ENCODE data around the gene GAMT.

GAMT gene

GRCh38 chr19:1363599-1363998 is 37.7 kb downstream of the GAMT start:
- no peak for DNase-seq

DNA sequence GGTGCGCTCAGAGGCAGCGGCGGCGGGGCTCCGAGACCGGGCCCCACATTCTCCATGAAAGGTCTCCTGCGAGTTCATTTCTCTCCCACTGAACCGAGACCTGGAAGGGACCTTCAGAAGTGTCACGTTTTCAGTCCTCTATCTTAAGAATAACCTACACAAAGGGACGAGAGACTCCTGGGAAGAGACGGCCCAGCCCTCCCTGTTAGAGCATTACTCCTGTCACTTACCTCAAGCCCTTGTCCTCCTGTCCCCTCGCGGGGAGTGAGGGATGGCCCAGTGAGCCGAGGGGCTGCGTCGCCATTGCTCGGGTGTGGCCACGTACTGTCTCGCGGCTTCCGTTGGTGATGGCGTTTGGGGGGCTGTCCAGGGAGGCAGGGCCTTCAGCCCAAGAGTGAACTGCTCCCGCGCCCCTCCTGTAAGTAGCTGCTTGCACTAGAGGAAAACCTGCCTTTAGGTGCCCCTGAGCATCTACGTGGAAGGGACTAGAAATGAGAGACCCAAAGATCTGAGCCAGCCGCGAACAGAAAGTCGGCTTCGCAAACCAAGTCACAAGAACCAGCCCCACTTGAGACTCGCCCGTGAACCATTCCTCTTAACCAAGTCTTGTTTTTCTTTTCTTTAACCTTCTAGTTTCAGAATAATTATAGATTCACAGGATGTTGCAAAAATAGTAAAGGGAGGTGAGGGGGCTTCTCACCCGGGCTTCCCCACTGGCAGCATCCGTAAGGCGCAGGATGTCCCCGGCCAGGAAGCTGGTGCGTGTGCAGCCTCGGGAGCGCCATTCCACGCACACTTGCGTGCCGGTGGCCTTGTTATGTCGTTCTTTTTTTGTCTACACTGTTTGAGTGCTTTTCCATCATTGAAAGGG is 38.7 kb downstream of the GAMT start:
- DNase-seq = no peak

- no peak for DNase-seq
These were observed 39.5 kb downstream of the GAMT start for GRCh38 chr19:1361601-1362386.

- no peak for DNase-seq
These were observed 40.4 kb downstream of the GAMT start for GRCh38 chr19:1360818-1361461.

DNA sequence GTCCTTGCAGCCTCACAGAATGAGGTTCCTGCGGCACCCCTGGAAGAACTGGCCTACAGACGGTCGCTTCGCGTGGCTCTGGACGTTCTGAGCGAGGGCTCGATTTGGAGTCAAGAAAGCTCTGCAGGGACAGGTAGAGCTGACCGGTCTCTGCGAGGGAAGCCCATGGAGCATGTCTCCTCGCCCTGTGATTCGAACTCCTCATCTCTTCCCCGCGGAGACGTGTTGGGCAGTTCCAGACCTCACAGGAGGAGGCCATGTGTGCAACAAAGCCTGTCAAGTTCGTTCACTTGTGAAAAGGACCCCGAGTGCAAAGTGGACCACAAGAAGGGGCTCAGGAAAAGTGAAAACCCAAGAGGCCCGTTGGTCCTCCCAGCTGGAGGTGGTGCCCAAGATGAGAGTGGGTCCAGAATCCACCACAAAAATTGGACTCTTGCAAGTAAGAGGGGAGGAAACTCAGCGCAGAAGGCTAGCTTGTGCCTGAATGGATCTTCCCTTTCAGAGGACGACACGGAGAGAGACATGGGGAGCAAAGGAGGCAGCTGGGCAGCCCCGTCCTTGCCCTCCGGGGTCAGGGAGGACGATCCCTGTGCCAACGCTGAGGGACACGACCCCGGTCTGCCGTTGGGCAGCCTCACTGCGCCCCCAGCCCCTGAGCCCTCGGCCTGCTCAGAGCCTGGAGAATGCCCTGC is 41.1 kb downstream of the GAMT start:
- no peak for DNase-seq

- no peak for DNase-seq
These were observed 43.7 kb downstream of the GAMT start for GRCh38 chr19:1357531-1358109.

DNA sequence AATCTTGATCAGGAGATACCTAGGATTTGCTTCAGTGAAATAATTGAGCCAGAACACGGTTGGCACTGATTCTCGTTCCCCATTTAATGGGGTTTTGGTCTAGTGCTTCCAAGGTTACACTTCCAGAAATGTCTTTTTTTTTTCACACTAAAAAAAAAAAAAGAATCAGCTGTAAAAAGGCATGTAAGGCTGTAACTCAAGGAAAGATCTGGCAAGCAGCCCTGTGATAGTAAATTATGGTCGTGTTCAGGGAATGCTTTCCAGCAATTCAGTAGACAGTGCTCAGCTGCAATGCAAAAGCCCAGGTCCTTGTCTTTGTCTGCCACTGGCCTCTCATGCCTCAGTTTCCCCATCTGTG is 44.9 kb downstream of the GAMT start:
- DNase-seq = no peak

- no peak for DNase-seq
These were observed 45.5 kb downstream of the GAMT start for GRCh38 chr19:1355568-1356507.

GRCh38 chr19:1354970-1355567 is 46.3 kb downstream of the GAMT start:
- DNase-seq = no peak

DNA sequence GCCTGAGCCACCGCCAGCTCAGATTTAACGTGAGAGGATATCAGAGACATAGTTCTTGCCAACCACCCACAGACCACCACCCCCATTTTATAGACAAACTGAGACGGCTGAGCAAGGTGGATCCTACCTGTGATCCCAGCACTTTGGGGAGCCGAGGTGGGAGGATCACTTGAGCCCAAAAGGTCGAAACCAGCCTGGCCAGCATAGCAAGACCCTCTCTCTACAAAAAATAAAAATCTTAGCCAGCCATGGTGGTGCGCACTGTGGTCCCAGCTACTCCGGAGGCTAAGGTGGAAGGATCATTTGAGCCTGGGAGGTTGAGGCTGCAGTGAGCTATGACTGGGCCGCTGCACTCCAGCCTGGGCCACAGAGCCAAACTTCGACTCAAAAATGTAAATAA is 48.2 kb downstream of the GAMT start:
- DNase-seq = no peak

DNA sequence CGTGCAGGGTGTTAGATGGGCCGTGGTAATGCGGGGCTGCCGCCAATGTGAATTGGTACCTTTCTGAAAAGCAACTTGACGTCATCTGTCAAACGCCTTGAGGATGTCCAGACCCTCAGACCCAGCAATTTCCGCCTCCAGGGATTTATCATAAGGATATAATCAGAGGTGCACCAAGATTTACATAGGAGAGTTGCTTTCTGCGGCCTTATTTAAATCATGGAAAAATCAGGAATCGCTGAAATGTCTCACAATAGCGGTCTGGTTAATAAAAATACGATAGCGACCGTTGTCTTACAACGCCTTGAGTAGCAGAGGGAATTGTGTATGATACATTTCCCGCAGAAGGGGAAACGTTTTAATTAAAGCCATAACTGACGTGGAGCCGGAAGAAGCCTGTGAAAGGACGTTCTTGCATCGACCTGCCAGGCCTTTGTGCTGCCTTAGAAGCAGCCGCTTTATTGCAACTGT is 49.9 kb downstream of the GAMT start:
- no peak for DNase-seq

- no peak for DNase-seq
These were observed 50.5 kb downstream of the GAMT start for GRCh38 chr19:1350867-1351266.

DNA sequence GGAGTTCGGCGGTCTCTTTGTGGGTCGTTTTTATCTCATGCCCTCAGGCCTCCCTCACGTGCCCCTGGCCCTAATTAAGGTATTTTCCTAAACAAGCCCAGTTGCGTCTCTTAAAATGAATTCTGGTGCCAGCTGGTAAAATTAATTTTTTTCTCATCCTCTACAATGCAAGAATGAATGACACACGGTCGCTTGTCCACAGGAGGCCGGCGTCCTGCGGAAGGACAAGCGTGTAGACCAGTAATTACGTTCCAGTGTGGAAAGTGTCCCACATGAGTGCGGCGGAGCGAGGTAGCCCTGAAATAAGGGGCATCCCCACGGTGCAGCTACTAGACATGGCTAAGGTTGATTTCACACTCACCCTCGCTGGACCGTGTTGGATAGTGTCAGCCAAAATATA is 52.1 kb downstream of the GAMT start:
- DNase-seq = no peak
